IgD-negative memory B cell (primary cell): ENCODE data around the gene TPPP3. TPM values are rescaled to one million over a fixed set of nuclear protein-coding genes. Genes with fewer than 3 reads are reported as not detected.

Source experiments
- polyA plus RNA-seq: library from polyadenylated mRNA; unstranded; fragments of 300-500 nt; fragmentation: Illumina TruSeq; gene quantifications from one replicate; pipeline ENCODE4 v1.2.3, GENCODE V29; 2021

TPPP3 gene
- polyA plus RNA-seq, 1 donor from 2014 or later: not detected

Other genes starting within 250 kb of the TPPP3 start
- gene B3GNT9, start 242.5 kb downstream of the TPPP3 start, polyA plus RNA-seq: 0.45 TPM
- gene TRADD, start 233.6 kb downstream of the TPPP3 start, polyA plus RNA-seq: 103 TPM
- gene FBXL8, start 233.5 kb downstream of the TPPP3 start, polyA plus RNA-seq: 3.7 TPM
- not detected for gene HSF4, start 228.8 kb downstream of the TPPP3 start, polyA plus RNA-seq
- not detected for gene NOL3, start 223.0 kb downstream of the TPPP3 start, polyA plus RNA-seq
- gene MATCAP1, start 209.5 kb downstream of the TPPP3 start, polyA plus RNA-seq: 0.56 TPM
- gene EXOC3L1, start 203.4 kb downstream of the TPPP3 start, polyA plus RNA-seq: not detected
- gene E2F4, start 201.3 kb downstream of the TPPP3 start, polyA plus RNA-seq: 73.7 TPM
- gene ELMO3, start 194.4 kb downstream of the TPPP3 start, polyA plus RNA-seq: 0.35 TPM
- 64.2 TPM for gene TMEM208, start 166.4 kb downstream of the TPPP3 start, polyA plus RNA-seq
- gene FHOD1, start 146.0 kb downstream of the TPPP3 start, polyA plus RNA-seq: 3.8 TPM
- 0.75 TPM for gene SLC9A5, start 144.5 kb downstream of the TPPP3 start, polyA plus RNA-seq
- gene PLEKHG4, start 114.0 kb downstream of the TPPP3 start, polyA plus RNA-seq: 0.65 TPM
- gene KCTD19, start 66.8 kb downstream of the TPPP3 start, polyA plus RNA-seq: not detected
- not detected for gene LRRC36, start 66.7 kb downstream of the TPPP3 start, polyA plus RNA-seq
- 0.33 TPM for gene ZDHHC1, start 23.0 kb upstream of the TPPP3 start, polyA plus RNA-seq
- not detected for gene HSD11B2, start 37.6 kb upstream of the TPPP3 start, polyA plus RNA-seq
- 160 TPM for gene ATP6V0D1, start 87.7 kb upstream of the TPPP3 start, polyA plus RNA-seq
- not detected for gene AGRP, start 90.0 kb upstream of the TPPP3 start, polyA plus RNA-seq
- gene RIPOR1, start 135.3 kb upstream of the TPPP3 start, polyA plus RNA-seq: 43.8 TPM
- gene CTCF, start 169.0 kb upstream of the TPPP3 start, polyA plus RNA-seq: 70.9 TPM